KMS-11 (cell line): ENCODE results near the gene SLC38A10.

Experiments used
- H2AFZ ChIP-seq: fragments of 200-600 bp; sonication (generic); 2 replicates; pipeline ENCODE4 v1.6.1; 2016; ENCODE audit warnings: antibody characterized with exemption, mixed run types, low read depth
- H3K27ac ChIP-seq: fragments of 200-600 bp; sonication (generic); 2 replicates; pipeline ENCODE4 v1.6.1; 2016; ENCODE audit warnings: mild to moderate bottlenecking, mixed run types
- H3K27me3 ChIP-seq: fragments of 200-600 bp; sonication (generic); 2 replicates; pipeline ENCODE4 v1.6.1; 2017; ENCODE audit warnings: mild to moderate bottlenecking, low read depth, mixed run types, moderate library complexity; ENCODE audit not compliant: insufficient read depth
- H3K36me3 ChIP-seq: fragments of 200-600 bp; sonication (generic); 2 replicates; pipeline ENCODE4 v1.6.1; 2017; ENCODE audit warnings: mild to moderate bottlenecking, mixed run types; ENCODE audit not compliant: insufficient read depth
- H3K4me1 ChIP-seq: fragments of 200-600 bp; sonication (generic); 2 replicates; pipeline ENCODE4 v1.6.1; 2016; ENCODE audit warnings: mild to moderate bottlenecking, low read depth, mixed run types; ENCODE audit not compliant: poor library complexity, severe bottlenecking
- H3K4me2 ChIP-seq: fragments of 200-600 bp; sonication (generic); 2 replicates; pipeline ENCODE4 v1.7.0; 2016; ENCODE audit warnings: mild to moderate bottlenecking, mixed run types
- H3K4me3 ChIP-seq: fragments of 200-600 bp; sonication (generic); IDR thresholded peaks from 2 replicates; pipeline ENCODE4 v1.6.1; 2017; ENCODE audit warnings: low read depth, low read length, mixed read lengths; ENCODE audit not compliant: insufficient read depth
- H3K79me2 ChIP-seq: fragments of 200-600 bp; sonication (generic); 2 replicates; pipeline ENCODE4 v1.6.1; 2016; ENCODE audit warnings: low read depth, mixed run types; ENCODE audit not compliant: insufficient read depth
- H3K9ac ChIP-seq: fragments of 200-600 bp; sonication (generic); 2 replicates; pipeline ENCODE4 v1.6.1; 2016; ENCODE audit warnings: mild to moderate bottlenecking, mixed run types
- H4K20me1 ChIP-seq: fragments of 200-600 bp; sonication (generic); 2 replicates; pipeline ENCODE4 v1.6.1; 2016; ENCODE audit warnings: mild to moderate bottlenecking, mixed run types; ENCODE audit not compliant: insufficient read depth
- CTCF ChIP-seq: fragments of 200-600 bp; sonication (generic); conservative IDR thresholded peaks from 2 replicates; pipeline ENCODE4 v1.6.1; 2017; ENCODE audit warnings: low read depth, mild to moderate bottlenecking, antibody characterized with exemption, low read length, moderate library complexity, mixed read lengths

SLC38A10 gene

GRCh38 chr17:81334391-81334901 is 39.3 kb upstream of the SLC38A10 start:
- no peak overlapping the region for H3K4me2 ChIP-seq
- H3K4me1 ChIP-seq, result peaks cover 6% of the 10 kb centered on the region
- H2AFZ ChIP-seq, result no peak overlapping the region

GRCh38 chr17:81333616-81334368 is 38.7 kb upstream of the SLC38A10 start:
- H2AFZ ChIP-seq, result no peak overlapping the region
- no peaks in the 10 kb centered on the region for H3K79me2 ChIP-seq
- H3K36me3 ChIP-seq, result no peaks in the 10 kb centered on the region
- H3K9ac ChIP-seq, result no peak overlapping the region
- H3K4me3 ChIP-seq, result no peak overlapping the region
- H3K4me2 ChIP-seq, result no peak overlapping the region
- no peaks in the 10 kb centered on the region for H4K20me1 ChIP-seq
- peaks cover 98% of the 10 kb centered on the region for H3K27me3 ChIP-seq
- H3K27ac ChIP-seq, result no peak overlapping the region
- H3K4me1 ChIP-seq, result peaks cover 12% of the 10 kb centered on the region
- no peak for TF ChIP-seq CTCF

More at GRCh38 chr17:81334391-81334901, 39.3 kb upstream of the SLC38A10 start:
- H4K20me1 ChIP-seq, result no peaks in the 10 kb centered on the region
- no peak overlapping the region for H3K9ac ChIP-seq
- H3K27ac ChIP-seq, result no peak overlapping the region
- H3K79me2 ChIP-seq, result no peaks in the 10 kb centered on the region
- peaks cover 98% of the 10 kb centered on the region for H3K27me3 ChIP-seq
- no peak for TF ChIP-seq CTCF
- H3K4me3 ChIP-seq, result no peak overlapping the region
- no peaks in the 10 kb centered on the region for H3K36me3 ChIP-seq

GRCh38 chr17:81332914-81333528 is 37.9 kb upstream of the SLC38A10 start:
- H2AFZ ChIP-seq, result no peak overlapping the region
- H3K36me3 ChIP-seq, result no peaks in the 10 kb centered on the region
- H3K27me3 ChIP-seq, result peaks cover 94% of the 10 kb centered on the region
- H3K27ac ChIP-seq, result no peak overlapping the region
- no peak overlapping the region for H3K4me2 ChIP-seq
- no peak overlapping the region for H3K9ac ChIP-seq
- no peaks in the 10 kb centered on the region for H3K79me2 ChIP-seq
- H3K4me3 ChIP-seq, result no peak overlapping the region
- H4K20me1 ChIP-seq, result no peaks in the 10 kb centered on the region
- peaks cover 16% of the 10 kb centered on the region for H3K4me1 ChIP-seq
- TF ChIP-seq CTCF, result no peak

GRCh38 chr17:81332118-81332834 is 37.2 kb upstream of the SLC38A10 start:
- TF ChIP-seq CTCF, result no peak
- H3K4me1 ChIP-seq, result peaks cover 16% of the 10 kb centered on the region

More at GRCh38 chr17:81332118-81332834, 37.2 kb upstream of the SLC38A10 start:
- Histone ChIP-seq H3K79me2 (no peaks in the 10 kb centered on the region), H4K20me1 (no peaks in the 10 kb centered on the region), H3K36me3 (no peaks in the 10 kb centered on the region), H3K9ac (no peak overlapping the region), H3K4me3 (no peak overlapping the region), H3K27me3 (peaks cover 94% of the 10 kb centered on the region), H3K4me2 (no peak overlapping the region), H3K27ac (no peak overlapping the region), H2AFZ (no peak overlapping the region)
